Renal cortex interstitium (tissue), 3 donors: ENCODE data around the gene MARVELD3. TPM values are rescaled to one million over a fixed set of nuclear protein-coding genes. Genes with fewer than 3 reads are reported as not detected.

Experiments used
- polyA plus RNA-seq, 3 donors: library from polyadenylated mRNA; unstranded; fragments of 120-200 nt; gene quantifications; one replicate each; pipeline ENCODE4 v1.2.1, GENCODE V29; 2013; ENCODE audit not compliant: insufficient read length in 3 of 3

Gene MARVELD3
- polyA plus RNA-seq, 3 donors = 13.2 to 21.2 (median 15.5) TPM

Other genes starting within 250 kb of the MARVELD3 start
- not detected for gene TLE7, start 184.1 kb upstream of the MARVELD3 start, polyA plus RNA-seq
- gene ZNF23, start 163.9 kb upstream of the MARVELD3 start, polyA plus RNA-seq = 10 to 100 TPM; 13.7 to 19.4 (median 18.2) TPM
- 10 to 100 TPM; 10.6 to 17.5 (median 13.5) TPM for gene ZNF19, start 136.9 kb upstream of the MARVELD3 start, polyA plus RNA-seq
- under 1 TPM; 0.26 to 0.29 (median 0.29) TPM for gene CHST4, start 99.8 kb upstream of the MARVELD3 start, polyA plus RNA-seq
- gene TAT, start 49.1 kb upstream of the MARVELD3 start, polyA plus RNA-seq = under 1 TPM; 0.04 to 0.11 (median 0.06) TPM
- 1 to 10 TPM; 8.5 to 9.5 (median 8.9) TPM for gene PHLPP2, start 98.5 kb downstream of the MARVELD3 start, polyA plus RNA-seq
- 10 to 100 TPM; 76.0 to 99.5 (median 86.4) TPM for gene AP1G1, start 182.7 kb downstream of the MARVELD3 start, polyA plus RNA-seq
- 10 to 100 TPM; 34.9 to 36.6 (median 35.5) TPM for gene ATXN1L, start 219.8 kb downstream of the MARVELD3 start, polyA plus RNA-seq